Nephron (organoid): ENCODE measurements around the gene PTPN11.
A peak's percentile ranks its signal among the peaks of the same experiment; 100 is the strongest.
"Not testable (repeated sequence)": the region's sequence is repeated elsewhere in the genome, so short reads cannot be mapped to it uniquely, and the experiment has no call there.

Experiments
- H3K27ac Mint-ChIP-seq, 3 experiments: 2 replicates each; pipeline ENCODE4 v1.8.0; 2020; ENCODE audit warnings: mixed read lengths in 3 of 3, mild to moderate bottlenecking in 2 of 3, moderate library complexity in 1 of 3
- H3K27me3 Mint-ChIP-seq: 2 replicates; pipeline ENCODE4 v1.8.0; 2021; ENCODE audit warnings: low read depth, mild to moderate bottlenecking, moderate library complexity, mixed read lengths
- H3K36me3 Mint-ChIP-seq: 2 replicates; pipeline ENCODE4 v1.8.0; 2020; ENCODE audit warnings: low read depth, mixed read lengths
- H3K4me1 Mint-ChIP-seq: 2 replicates; pipeline ENCODE4 v1.8.0; 2020; ENCODE audit warnings: mixed read lengths
- H3K4me3 Mint-ChIP-seq, 3 experiments: 2 replicates each; pipeline ENCODE4 v1.8.0; 2020; ENCODE audit warnings: mild to moderate bottlenecking in 3 of 3, mixed read lengths in 3 of 3, moderate library complexity in 2 of 3
- H3K9me3 Mint-ChIP-seq: 2 replicates; pipeline ENCODE4 v1.8.0; 2020; ENCODE audit warnings: mixed read lengths
- TF ChIP-seq, protein P1 (sequence below), 3 experiments: fragments of 200-600 bp; sonication (generic); IDR thresholded peaks; one replicate each; pipeline ENCODE4 v1.5.0; 2021; ENCODE audit warnings: antibody characterized with exemption in 3 of 3; ENCODE audit not compliant: unreplicated experiment in 3 of 3

PTPN11 gene

DNA sequence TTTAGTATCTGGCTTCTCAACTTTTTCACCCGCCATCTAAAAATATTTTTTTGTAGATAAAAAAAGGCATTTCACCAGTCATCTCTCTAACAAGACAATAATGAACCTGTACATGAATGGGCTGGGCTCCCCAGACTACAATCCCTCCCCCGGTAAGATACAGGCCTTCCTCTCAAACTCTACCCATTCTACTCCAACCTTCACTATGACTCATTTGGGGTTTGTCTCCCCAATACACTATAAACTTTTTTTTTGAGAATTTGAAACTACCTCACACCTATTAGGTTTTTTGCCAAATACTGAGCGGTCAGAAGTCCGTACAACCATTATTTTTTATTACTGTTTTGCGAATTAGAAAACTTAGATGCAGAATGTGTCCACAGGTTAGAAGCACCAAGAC is 10.1 kb upstream of the PTPN11 start:
- H3K4me1 Mint-ChIP-seq = peaks cover 27% of the 10 kb centered on the region
- H3K27ac Mint-ChIP-seq = peak overlapping the region; percentile 100
- H3K9me3 Mint-ChIP-seq = no peaks in the 10 kb centered on the region
- H3K4me3 Mint-ChIP-seq = peak overlapping the region; percentile 100
- H3K36me3 Mint-ChIP-seq = peaks cover 49% of the 10 kb centered on the region
- TF ChIP-seq, protein P1, sequence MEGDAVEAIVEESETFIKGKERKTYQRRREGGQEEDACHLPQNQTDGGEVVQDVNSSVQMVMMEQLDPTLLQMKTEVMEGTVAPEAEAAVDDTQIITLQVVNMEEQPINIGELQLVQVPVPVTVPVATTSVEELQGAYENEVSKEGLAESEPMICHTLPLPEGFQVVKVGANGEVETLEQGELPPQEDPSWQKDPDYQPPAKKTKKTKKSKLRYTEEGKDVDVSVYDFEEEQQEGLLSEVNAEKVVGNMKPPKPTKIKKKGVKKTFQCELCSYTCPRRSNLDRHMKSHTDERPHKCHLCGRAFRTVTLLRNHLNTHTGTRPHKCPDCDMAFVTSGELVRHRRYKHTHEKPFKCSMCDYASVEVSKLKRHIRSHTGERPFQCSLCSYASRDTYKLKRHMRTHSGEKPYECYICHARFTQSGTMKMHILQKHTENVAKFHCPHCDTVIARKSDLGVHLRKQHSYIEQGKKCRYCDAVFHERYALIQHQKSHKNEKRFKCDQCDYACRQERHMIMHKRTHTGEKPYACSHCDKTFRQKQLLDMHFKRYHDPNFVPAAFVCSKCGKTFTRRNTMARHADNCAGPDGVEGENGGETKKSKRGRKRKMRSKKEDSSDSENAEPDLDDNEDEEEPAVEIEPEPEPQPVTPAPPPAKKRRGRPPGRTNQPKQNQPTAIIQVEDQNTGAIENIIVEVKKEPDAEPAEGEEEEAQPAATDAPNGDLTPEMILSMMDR (IDR thresholded peaks at IDR 0.05; ENCODE audit: unreplicated experiment in 3 of 3) = no peak
- H3K27me3 Mint-ChIP-seq = no peaks in the 10 kb centered on the region

GRCh38 chr12:112409064-112409905 is 9.5 kb upstream of the PTPN11 start, which contains the start of gene RPL6:
TSS of gene RPL6 (minus strand) at chr12:112409605. CDS start at chr12:112408656, 949 bp downstream.
- Mint-ChIP-seq H3K36me3 (peaks cover 48% of the 10 kb centered on the region), H3K4me3 (peak within 1 kb of the TSS; percentile 100), H3K4me1 (peaks cover 27% of the 10 kb centered on the region), H3K9me3 (no peaks in the 10 kb centered on the region), H3K27me3 (no peaks in the 10 kb centered on the region), H3K27ac (peak within 1 kb of the TSS; percentile 100)
- TF ChIP-seq, protein P1 (IDR thresholded peaks at IDR 0.05; ENCODE audit: unreplicated experiment in 3 of 3) = no peak

DNA sequence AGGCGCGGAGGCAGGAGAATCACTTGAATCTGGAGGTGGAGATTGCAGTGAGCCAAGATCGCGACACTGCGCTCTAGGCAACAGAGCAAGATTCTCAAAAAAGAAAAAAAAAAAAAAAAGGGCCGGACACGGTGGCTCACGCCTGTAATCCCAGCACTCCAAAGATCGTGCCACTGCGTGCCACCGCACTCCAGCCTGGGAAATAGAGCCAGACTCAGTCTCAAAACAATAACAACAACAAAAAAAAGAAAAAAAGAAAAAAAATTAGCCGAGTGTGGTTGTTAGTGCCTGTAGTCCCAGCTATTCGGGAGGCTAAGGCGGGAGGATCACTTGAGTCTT is 8.9 kb upstream of the PTPN11 start:
- Mint-ChIP-seq H3K27me3 (no peaks in the 10 kb centered on the region), H3K4me1 (peaks cover 27% of the 10 kb centered on the region), H3K9me3 (no peaks in the 10 kb centered on the region), H3K36me3 (peaks cover 42% of the 10 kb centered on the region), H3K27ac (peak overlapping the region in 2 of 3 experiments; percentile 100), H3K4me3 (peak overlapping the region; percentile 100)
- TF ChIP-seq, protein P1 (IDR thresholded peaks at IDR 0.05; ENCODE audit: unreplicated experiment in 3 of 3) = no peak

DNA sequence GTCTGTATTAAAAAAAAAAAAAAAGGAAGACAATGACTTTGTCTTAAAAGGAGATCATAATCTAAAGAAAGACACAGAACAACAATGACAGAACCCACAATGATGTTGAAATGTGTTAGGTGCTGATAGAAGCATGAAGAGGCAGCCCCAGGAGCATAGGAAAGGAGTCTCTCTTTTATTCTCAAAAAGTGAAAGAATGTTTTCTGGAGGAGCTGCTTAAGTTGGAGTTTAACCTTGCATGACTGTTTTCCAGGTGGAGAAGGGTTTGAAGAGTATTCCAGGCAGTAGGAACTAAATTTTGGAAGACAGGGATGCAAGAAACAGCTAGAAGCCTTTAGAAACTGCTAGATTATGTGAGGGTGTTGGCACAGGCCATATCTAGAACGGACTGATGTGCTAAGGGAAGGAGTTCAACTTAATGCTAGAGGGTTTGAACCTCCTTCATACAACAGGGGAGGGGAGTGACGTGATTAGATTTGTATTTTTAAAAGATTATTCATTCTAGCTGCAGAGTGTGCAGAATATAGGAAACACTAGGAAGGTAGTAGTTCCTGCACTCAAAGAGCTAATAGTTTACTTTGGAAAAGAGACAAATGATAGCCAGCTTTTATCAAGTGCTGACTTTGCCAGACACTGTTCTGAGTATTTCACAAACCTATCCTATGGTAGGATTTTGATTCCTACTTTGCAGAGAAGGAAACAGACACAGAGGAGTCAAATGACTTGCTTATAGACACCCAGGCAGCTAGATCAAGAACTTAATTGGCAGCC is 4.7 kb upstream of the PTPN11 start:
- Mint-ChIP-seq H3K4me3 (peak overlapping the region in 2 of 3 experiments; percentile 11 to 49), H3K4me1 (peaks cover 11% of the 10 kb centered on the region), H3K27me3 (no peaks in the 10 kb centered on the region), H3K36me3 (peaks cover 3% of the 10 kb centered on the region), H3K9me3 (no peaks in the 10 kb centered on the region), H3K27ac (no peak overlapping the region)
- TF ChIP-seq, protein P1 (IDR thresholded peaks at IDR 0.05; ENCODE audit: unreplicated experiment in 3 of 3) = no peak

- not testable (repeated sequence) for H3K27me3 Mint-ChIP-seq, H3K27ac Mint-ChIP-seq
- peak overlapping the region in 2 of 3 experiments; percentile 54 to 64 for H3K4me3 Mint-ChIP-seq
These were observed 3.3 kb upstream of the PTPN11 start for GRCh38 chr12:112415457-112415856.

GRCh38 chr12:112418273-112418607 is 507 bp upstream of the PTPN11 start:
- peaks cover 34% of the 10 kb centered on the region for H3K4me1 Mint-ChIP-seq
- TF ChIP-seq, protein P1 (IDR thresholded peaks at IDR 0.05; ENCODE audit: unreplicated experiment in 3 of 3) = no peak
- H3K4me3 Mint-ChIP-seq = peak overlapping the region; percentile 95 to 98 (median 97)
- no peaks in the 10 kb centered on the region for H3K27me3 Mint-ChIP-seq
- H3K36me3 Mint-ChIP-seq = no peaks in the 10 kb centered on the region
- H3K27ac Mint-ChIP-seq = peak overlapping the region; percentile 84 to 95 (median 93)
- no peaks in the 10 kb centered on the region for H3K9me3 Mint-ChIP-seq

More at GRCh38 chr12:112415457-112415856, 3.3 kb upstream of the PTPN11 start:
- H3K36me3 Mint-ChIP-seq, H3K9me3 Mint-ChIP-seq: not testable (repeated sequence)
- H3K4me1 Mint-ChIP-seq = peaks cover 13% of the 10 kb centered on the region
